H1 (cell line): ENCODE measurements around the gene AIFM3. TPM values are rescaled to one million over a fixed set of nuclear protein-coding genes. Genes with fewer than 3 reads are reported as not detected.
A peak's percentile ranks its signal among the peaks of the same experiment; 100 is the strongest.

Source experiments
- CTCF ChIA-PET: fragments of 300-600 bp; sonication (Branson Sonifier 250); formaldehyde crosslinking; loops from one replicate; lab custom pipeline; 2021; ENCODE audit not compliant: partially characterized antibody; lab: Charles Lee
- POLR2A ChIA-PET: fragments of 300-600 bp; sonication (Branson Sonifier 250); formaldehyde crosslinking; loops from one replicate; lab custom pipeline; 2021; ENCODE audit warnings: inconsistent platforms; ENCODE audit not compliant: partially characterized antibody; lab: Charles Lee
- DNase-seq, 2 experiments: peaks; one replicate each; pipeline versions ENCODE4 v3.0.0 to v3.0.0-alpha.2; 2010 to 2022; ENCODE audit warnings: low spot score in 2 of 2, low read depth in 1 of 2, mixed read lengths in 1 of 2
- FAIRE-seq: peaks from 2 replicates; lab custom pipeline; 2011; peaks lifted over from hg19 to GRCh38; lab: Jason Lieb, UNC
- H2AFZ ChIP-seq: 2 replicates; pipeline ENCODE4 v1.8.1; 2012; ENCODE audit warnings: low read length, inconsistent platforms
- H2AK5ac ChIP-seq: 2 replicates; pipeline ENCODE4 v1.6.1; 2013; ENCODE audit warnings: low read depth, low read length
- H2BK120ac ChIP-seq: replicated peaks from 2 replicates; pipeline ENCODE3; 2013; ENCODE audit warnings: low read depth, low read length, inconsistent platforms
- H2BK12ac ChIP-seq: 2 replicates; pipeline ENCODE4 v1.6.1; 2013; ENCODE audit warnings: low read depth, low read length
- H2BK15ac ChIP-seq: 2 replicates; pipeline ENCODE4 v1.6.1; 2013; ENCODE audit warnings: low read length
- H2BK20ac ChIP-seq: 2 replicates; pipeline ENCODE4 v1.6.1; 2013; ENCODE audit warnings: low read length
- H2BK5ac ChIP-seq: 2 replicates; pipeline ENCODE4 v1.6.1; 2013; ENCODE audit warnings: low read depth, low read length
- H3K14ac ChIP-seq: 2 replicates; pipeline ENCODE4 v1.6.1; 2013; ENCODE audit warnings: inconsistent platforms; ENCODE audit not compliant: insufficient read length
- H3K18ac ChIP-seq: 2 replicates; pipeline ENCODE4 v1.6.1; 2013; ENCODE audit warnings: low read length; ENCODE audit errors: extremely low read depth
- H3K23ac ChIP-seq: 2 replicates; pipeline ENCODE4 v1.6.1; 2013; ENCODE audit warnings: inconsistent platforms; ENCODE audit not compliant: insufficient read length
- H3K23me2 ChIP-seq: 2 replicates; pipeline ENCODE4 v1.6.1; 2013; ENCODE audit warnings: low read depth, low read length
- H3K27ac ChIP-seq: 2 replicates; pipeline ENCODE4 v1.6.1; 2011; ENCODE audit warnings: low read depth, low read length, inconsistent platforms
- H3K27me3 ChIP-seq, 4 experiments: replicated peaks in 1 of 4; 1 replicate in 1 of 4; 2 replicates in 3 of 4; pipeline versions ENCODE4 v1.6.1 to v1.8.1; 2011 to 2013; ENCODE audit warnings: low read length in 3 of 4, mild to moderate bottlenecking in 3 of 4, inconsistent platforms in 2 of 4, mixed read lengths in 2 of 4, moderate library complexity in 1 of 4; ENCODE audit not compliant: control insufficient read depth in 3 of 4, insufficient read depth in 3 of 4; ENCODE audit errors: extremely low read depth in 1 of 4
- H3K36me3 ChIP-seq, 4 experiments: 2 replicates each; pipeline versions ENCODE4 v1.6.1 to v1.8.1; 2011 to 2013; ENCODE audit warnings: mild to moderate bottlenecking in 4 of 4, low read length in 3 of 4, moderate library complexity in 2 of 4, control low read depth in 1 of 4, inconsistent platforms in 1 of 4; ENCODE audit not compliant: insufficient read depth in 4 of 4, control insufficient read depth in 2 of 4
- H3K4ac ChIP-seq: replicated peaks from 2 replicates; pipeline ENCODE3; 2013; ENCODE audit warnings: low read length, low read depth, mixed read lengths, inconsistent platforms; ENCODE audit not compliant: insufficient read length
- H3K4me1 ChIP-seq, 4 experiments: replicated peaks in 1 of 4; 1 replicate in 1 of 4; 2 replicates in 3 of 4; pipeline versions ENCODE4 v1.6.1 to v1.8.1; 2011 to 2013; ENCODE audit warnings: low read length in 3 of 4, inconsistent platforms in 2 of 4, mixed read lengths in 1 of 4; ENCODE audit not compliant: insufficient read depth in 4 of 4, control insufficient read depth in 3 of 4
- H3K4me2 ChIP-seq, 2 experiments: 2 replicates each; pipeline versions ENCODE4 v1.6.1 to v1.8.1; 2011 to 2013; ENCODE audit warnings: low read depth in 2 of 2, low read length in 2 of 2, control low read depth in 1 of 2, inconsistent platforms in 1 of 2, mild to moderate bottlenecking in 1 of 2; ENCODE audit not compliant: insufficient read depth in 1 of 2
- H3K4me3 ChIP-seq, 4 experiments: fragments of 200-600, 300-600 bp in 1 of 4; sonication (generic), shearing (Covaris generic), sonication (Bioruptor Twin) in 1 of 4; 2 replicates each; pipeline versions ENCODE4 v1.5.1 to v1.8.1; 2011 to 2016; ENCODE audit warnings: low read length in 4 of 4, low read depth in 3 of 4, control low read depth in 2 of 4, inconsistent platforms in 2 of 4, mild to moderate bottlenecking in 2 of 4, mixed read lengths in 1 of 4, moderate library complexity in 1 of 4; ENCODE audit not compliant: insufficient read depth in 2 of 4; ENCODE audit errors: extremely low read depth in 1 of 4
- H3K56ac ChIP-seq: replicated peaks from 2 replicates; pipeline ENCODE3; 2013; ENCODE audit warnings: low read depth, mild to moderate bottlenecking, mixed read lengths, low read length, inconsistent platforms; ENCODE audit not compliant: insufficient read length
- H3K79me1 ChIP-seq: 2 replicates; pipeline ENCODE4 v1.6.1; 2013; ENCODE audit warnings: low read depth, low read length, control low read depth
- H3K79me2 ChIP-seq, 2 experiments: 2 replicates each; pipeline versions ENCODE4 v1.6.1 to v1.8.1; 2012 to 2013; ENCODE audit warnings: low read length in 2 of 2, mild to moderate bottlenecking in 2 of 2, inconsistent platforms in 1 of 2; ENCODE audit not compliant: insufficient read depth in 2 of 2, control insufficient read depth in 1 of 2
- H3K9ac ChIP-seq, 4 experiments: replicated peaks in 1 of 4; 1 replicate in 1 of 4; 2 replicates in 3 of 4; pipeline versions ENCODE4 v1.6.1 to v1.8.1; 2011 to 2013; ENCODE audit warnings: low read depth in 3 of 4, low read length in 3 of 4, control low read depth in 2 of 4, mild to moderate bottlenecking in 2 of 4, moderate library complexity in 2 of 4, inconsistent platforms in 1 of 4; ENCODE audit errors: extremely low read depth in 1 of 4
- H3K9me3 ChIP-seq, 2 experiments: 2 replicates each; pipeline versions ENCODE4 v1.6.1 to v1.8.1; 2012 to 2013; ENCODE audit warnings: mild to moderate bottlenecking in 2 of 2, moderate library complexity in 2 of 2, control low read depth in 1 of 2, inconsistent platforms in 1 of 2, low read depth in 1 of 2, low read length in 1 of 2, mixed read lengths in 1 of 2; ENCODE audit not compliant: insufficient read depth in 2 of 2
- H4K20me1 ChIP-seq, 2 experiments: replicated peaks in 1 of 2; 2 replicates each; pipeline versions ENCODE3 to v1.8.1; 2011 to 2013; ENCODE audit warnings: inconsistent platforms in 2 of 2, low read length in 2 of 2, mild to moderate bottlenecking in 1 of 2; ENCODE audit not compliant: insufficient read depth in 2 of 2, control insufficient read depth in 1 of 2
- H4K5ac ChIP-seq: 2 replicates; pipeline ENCODE4 v1.6.1; 2013; ENCODE audit warnings: low read length, low read depth, mixed read lengths, inconsistent platforms; ENCODE audit not compliant: insufficient read length
- H4K8ac ChIP-seq: 2 replicates; pipeline ENCODE4 v1.8.0; 2013; ENCODE audit warnings: mild to moderate bottlenecking, moderate library complexity, low read length, inconsistent platforms; ENCODE audit not compliant: insufficient read depth; ENCODE audit errors: extremely low read depth
- H4K91ac ChIP-seq: replicated peaks from 2 replicates; pipeline ENCODE3; 2013; ENCODE audit warnings: low read length, mixed read lengths, inconsistent platforms; ENCODE audit not compliant: insufficient read length
- CBX8 ChIP-seq: fragments of 300-800, 300-1000 bp; sonication (generic); IDR thresholded peaks from 2 replicates; pipeline ENCODE4 v1.7.1; 2016; ENCODE audit warnings: low read depth, low read length, borderline replicate concordance
- JUN ChIP-seq: IDR thresholded peaks from 2 replicates; pipeline ENCODE4 v1.6.1; 2011; ENCODE audit warnings: low read depth, mild to moderate bottlenecking, improper control_type of control experiment, low read length
- KDM5A ChIP-seq: fragments of 200-600 bp; IDR thresholded peaks from 2 replicates; pipeline ENCODE4 v1.7.1; 2012; ENCODE audit warnings: mild to moderate bottlenecking, low read length, inconsistent platforms, mixed read lengths
- POLR2AphosphoS5 ChIP-seq: IDR thresholded peaks from 2 replicates; pipeline ENCODE4 v1.6.1; 2011; ENCODE audit warnings: low read depth, low read length
- RFX5 ChIP-seq: IDR thresholded peaks from 2 replicates; pipeline ENCODE4 v1.6.1; 2011; ENCODE audit warnings: low read depth, low read length, improper control_type of control experiment, borderline replicate concordance
- TEAD4 ChIP-seq: IDR thresholded peaks from 2 replicates; pipeline ENCODE4 v1.6.1; 2012; ENCODE audit warnings: low read depth, low read length, inconsistent platforms, mixed read lengths
- WGBS, 2 experiments: shearing (Covaris generic) in 1 of 2; methylation state at CpG; one replicate each; pipeline versions ENCODE4 v1.1.6 to v1.1.7; 2013 to 2015; ENCODE audit warnings: low lambda C conversion rate in 2 of 2, mixed read lengths in 2 of 2, inconsistent platforms in 1 of 2, low coverage in 1 of 2, missing lambda C conversion rate in 1 of 2; ENCODE audit not compliant: insufficient replicate concordance in 2 of 2, insufficient coverage in 1 of 2, insufficient read length in 1 of 2; ENCODE audit errors: extremely low coverage in 1 of 2, missing lambda C conversion rate in 1 of 2; 5-methylcytosine and 5-hydroxymethylcytosine counted together
- polyA plus RNA-seq, 7 experiments: library from polyadenylated mRNA; depleted of rRNA in 3 of 7; stranded (reverse) in 5 of 7; unstranded in 2 of 7; fragments of >200 nt in 5 of 7; fragments of 200-250 nt in 2 of 7; gene quantifications; 1 replicate in 5 of 7; 2 replicates in 1 of 7; 4 replicates in 1 of 7; pipeline versions ENCODE4 v1.2.1 to v1.2.3, GENCODE V29; 2011 to 2013; ENCODE audit warnings: missing spikeins in 2 of 7, mixed read lengths in 2 of 7
- total RNA-seq: library from RNA; stranded (reverse); fragmentation: NEBNext Ultra II Directional; extraction: Animal tissue kit (Norgen Biotek cat#: 25700); gene quantifications from 2 replicates; pipeline ENCODE4 v1.2.1, GENCODE V29; 2021

Gene AIFM3
- total and polyA plus RNA-seq, 2 of the 8 experiments (the other 6 are each of a cell fraction or from before 2014, with no cell fraction given) = 0.86 to 1.4 TPM

DNA sequence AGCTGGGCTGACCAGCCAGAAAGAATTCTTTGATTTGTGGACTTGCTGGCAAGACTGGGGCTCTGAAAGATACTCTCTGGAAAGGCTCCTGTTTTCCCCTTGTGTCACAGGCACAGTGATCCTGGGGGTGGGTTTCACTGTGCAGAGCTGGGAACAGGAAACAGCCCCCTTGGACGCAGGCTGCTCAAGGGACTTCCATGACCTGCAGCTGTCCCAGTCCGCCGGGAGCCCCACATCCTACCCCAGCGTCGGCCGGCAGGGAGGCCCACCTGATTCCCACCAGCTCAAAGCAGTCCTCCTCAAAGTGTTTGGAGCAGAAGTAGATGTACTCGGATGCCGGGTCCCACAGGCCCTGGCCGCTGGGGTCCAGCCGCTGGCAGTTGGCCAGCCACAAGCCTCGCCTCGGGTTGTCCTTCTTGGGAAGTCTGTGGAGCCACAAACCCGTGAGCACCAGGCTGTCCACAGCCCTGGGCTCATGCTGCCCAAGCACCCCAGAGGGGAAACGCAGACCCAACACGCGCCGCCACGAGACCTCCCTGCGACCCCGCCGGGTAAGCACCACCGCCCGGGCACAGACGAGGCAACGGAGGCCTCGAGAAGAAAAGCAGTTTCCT, 34.0 kb downstream of the AIFM3 start:
- no peak overlapping the region for H2BK12ac ChIP-seq
- peak overlapping the region; percentile 61 for H4K91ac ChIP-seq
- 0 out of 2 replicates have a peak overlapping the region, but pooled peaks have one; percentile 9 for H2AFZ ChIP-seq
- H3K79me1 ChIP-seq = peaks cover 2% of the 10 kb centered on the region; the same call in 1 of the 2 replicates
- H3K9ac ChIP-seq = peak overlapping the region; percentile 66 to 86 (median 82)
- TF ChIP-seq JUN = no peak
- no peak for TF ChIP-seq KDM5A
- TF ChIP-seq TEAD4 = no peak
- TF ChIP-seq POLR2AphosphoS5 = peak; percentile 6; the same call in 1 of the 2 replicates
- TF ChIP-seq CBX8 = no peak
- TF ChIP-seq RFX5 = no peak
- H3K36me3 ChIP-seq = peaks cover 2 to 7% (median 4%) of the 10 kb centered on the region in 4 experiments; a peak in 4 of 8 replicates
- H2BK5ac ChIP-seq = peak overlapping the region; percentile 76; the same call in 1 of the 2 replicates
- H3K23ac ChIP-seq = no peak overlapping the region
- no peaks in the 10 kb centered on the region for H3K9me3 ChIP-seq
- no peak overlapping the region for H2BK120ac ChIP-seq
- peak overlapping the region; percentile 73 for H3K56ac ChIP-seq
- no peak for FAIRE-seq
- no peak for DNase-seq
- no peak overlapping the region for H3K14ac ChIP-seq
- CTCF ChIA-PET = interaction anchor here (0.6 to 3.0 kb wide), 6 partner anchors 11 to 47 kb away, joined by 3 to 13 read pairs (median 3); partner anchors contain the start of genes AIFM3 and LZTR1
- peak overlapping the region; percentile 73 to 82 for H3K4me2 ChIP-seq
- peak overlapping the region; percentile 85; the same call in 1 of the 2 replicates for H4K8ac ChIP-seq
- H3K79me2 ChIP-seq = no peaks in the 10 kb centered on the region; a peak in 1 of 4 replicates
- POLR2A ChIA-PET = interaction anchor here (0.9 to 5.5 kb wide), 6 partner anchors 9 to 116 kb away, joined by 3 to 45 read pairs (median 4); partner anchors contain the start of gene LZTR1
- H3K27me3 ChIP-seq = no peaks in the 10 kb centered on the region
- H3K4me3 ChIP-seq = peak overlapping the region; percentile 64 to 99 (median 83)
- peaks cover 6 to 12% of the 10 kb centered on the region in 2 experiments for H4K20me1 ChIP-seq
- peaks cover 12% of the 10 kb centered on the region; the same call in 1 of the 2 replicates for H3K23me2 ChIP-seq
- peaks cover 0 to 12% (median 8%) of the 10 kb centered on the region in 4 experiments; a peak in 5 of 7 replicates for H3K4me1 ChIP-seq
- peak overlapping the region; percentile 74; the same call in 1 of the 2 replicates for H3K27ac ChIP-seq
- H2BK20ac ChIP-seq = no peak overlapping the region
- 0 out of 2 replicates have a peak overlapping the region, but pooled peaks have one; percentile 29 for H2BK15ac ChIP-seq
- H3K4ac ChIP-seq = peak overlapping the region; percentile 94
- 31% methylated on average over 18 of the region's 26 CpGs; no CpG with 5 or more reads in 1 of the 2 experiments for WGBS, 2 experiments
- 0 out of 2 replicates have a peak overlapping the region, but pooled peaks have one; percentile 2 for H3K18ac ChIP-seq
- H2AK5ac ChIP-seq = no peak overlapping the region
- H4K5ac ChIP-seq = peak overlapping the region; percentile 88
